ENCODE data around the gene IL20RA.
"Not testable (repeated sequence)": the region's sequence is repeated elsewhere in the genome, so short reads cannot be mapped to it uniquely, and the experiment has no call there.

The IL20RA gene

DNA sequence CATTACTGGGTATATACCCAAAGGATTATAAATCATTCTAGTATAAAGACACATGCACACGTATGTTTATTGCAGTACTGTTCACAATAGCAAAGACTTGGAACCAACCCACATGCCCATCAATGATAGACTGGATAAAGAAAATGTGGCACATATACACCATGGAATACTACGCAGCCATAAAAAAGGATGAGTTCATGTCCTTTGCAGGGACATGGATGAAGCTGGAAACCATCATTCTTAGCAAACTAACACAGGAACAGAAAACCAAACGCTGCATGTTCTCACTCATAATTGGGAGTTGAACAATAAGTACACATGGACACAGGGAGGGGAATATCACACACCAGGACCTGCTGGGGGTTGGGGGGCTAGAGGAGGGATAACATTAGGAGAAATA lies 31.0 kb upstream of the IL20RA start:
- H3K27me3 ChIP-seq (ENCODE audit: control insufficient read depth, insufficient read depth, low read length); H3K27ac ChIP-seq (ENCODE audit: low read depth, low read length); H3K4me3 ChIP-seq (ENCODE audit: low read length); H3K4me1 ChIP-seq (ENCODE audit: control insufficient read depth, insufficient read depth, low read length); H3K36me3 ChIP-seq (ENCODE audit: control insufficient read depth, insufficient read depth, low read length); H3K9ac ChIP-seq (ENCODE audit: low read length): not testable (repeated sequence)

DNA sequence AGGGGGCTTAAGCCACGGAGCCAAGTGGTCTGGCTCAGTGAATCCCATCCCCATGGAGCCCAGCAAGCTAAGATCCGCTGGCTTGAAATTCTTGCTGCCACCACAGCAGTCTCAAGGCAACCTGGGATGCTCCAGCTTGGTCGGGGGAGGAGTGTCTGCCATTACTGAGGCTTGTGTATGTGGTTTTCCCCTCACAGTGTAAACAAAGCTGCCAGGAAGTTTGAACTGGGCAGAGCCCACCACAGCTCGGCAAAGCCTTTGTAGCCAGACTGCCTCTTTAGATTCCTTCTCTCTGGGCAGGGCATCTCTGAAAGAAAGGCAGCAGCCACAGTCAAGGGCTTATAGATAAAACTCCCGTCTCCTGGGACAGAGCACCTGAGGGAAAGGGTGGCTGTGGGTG lies 25.5 kb upstream of the IL20RA start:
- Histone ChIP-seq H3K4me3 (ENCODE audit: low read length) (no peak overlapping the region), H3K36me3 (ENCODE audit: control insufficient read depth, insufficient read depth, low read length) (no peaks in the 10 kb centered on the region), H3K27ac (ENCODE audit: low read depth, low read length) (no peak overlapping the region), H3K27me3 (ENCODE audit: control insufficient read depth, insufficient read depth, low read length) (no peaks in the 10 kb centered on the region), H3K9ac (ENCODE audit: low read length) (no peak overlapping the region), H3K4me1 (ENCODE audit: control insufficient read depth, insufficient read depth, low read length) (no peaks in the 10 kb centered on the region)

DNA sequence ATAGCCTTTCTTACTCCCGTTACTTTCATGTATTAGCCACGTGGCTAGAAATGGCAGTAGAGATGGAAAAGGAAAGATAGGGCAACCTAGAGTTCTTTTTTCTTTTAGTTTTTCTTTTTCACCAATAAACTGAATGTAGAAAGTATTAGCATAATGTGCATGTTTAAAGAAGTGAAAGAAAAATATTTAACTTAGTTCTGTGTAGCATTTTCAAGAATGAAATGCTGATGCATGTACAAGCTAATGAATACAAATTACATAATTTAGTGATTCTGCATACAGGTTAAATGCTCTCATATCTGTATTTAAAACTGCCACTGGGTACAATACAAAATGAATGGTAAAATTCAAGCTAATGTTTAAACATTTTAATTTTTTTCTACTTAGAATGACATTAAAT lies 22.6 kb upstream of the IL20RA start:
- no peaks in the 10 kb centered on the region for H3K36me3 ChIP-seq (ENCODE audit: control insufficient read depth, insufficient read depth, low read length)
- H3K27ac ChIP-seq (ENCODE audit: low read depth, low read length) = no peak overlapping the region
- H3K4me1 ChIP-seq (ENCODE audit: control insufficient read depth, insufficient read depth, low read length) = no peaks in the 10 kb centered on the region
- no peak overlapping the region for H3K9ac ChIP-seq (ENCODE audit: low read length)
- no peaks in the 10 kb centered on the region for H3K27me3 ChIP-seq (ENCODE audit: control insufficient read depth, insufficient read depth, low read length)
- H3K4me3 ChIP-seq (ENCODE audit: low read length) = no peak overlapping the region

DNA sequence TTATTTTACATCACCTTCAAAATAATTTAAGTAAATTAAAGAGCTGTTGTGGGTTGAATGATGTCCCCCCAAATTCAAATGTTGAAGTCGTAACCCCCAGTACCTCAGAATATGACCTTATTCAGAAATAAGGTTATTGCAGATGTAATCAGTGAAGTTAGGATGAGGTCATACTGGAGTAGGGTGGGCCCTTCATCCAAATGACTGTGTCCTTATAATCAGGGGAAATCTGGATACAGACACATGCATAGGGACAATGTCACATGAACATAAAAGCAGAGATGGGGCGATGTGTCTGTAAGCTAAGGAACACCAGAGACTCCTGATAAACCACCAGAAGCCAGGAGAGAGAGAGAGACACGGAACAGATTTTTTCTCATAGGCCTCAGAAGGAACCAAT lies 13.3 kb upstream of the IL20RA start:
- Histone ChIP-seq H3K9ac (ENCODE audit: low read length) (no peak overlapping the region), H3K27me3 (ENCODE audit: control insufficient read depth, insufficient read depth, low read length) (no peaks in the 10 kb centered on the region), H3K4me1 (ENCODE audit: control insufficient read depth, insufficient read depth, low read length) (peaks cover 8% of the 10 kb centered on the region), H3K27ac (ENCODE audit: low read depth, low read length) (no peak overlapping the region), H3K4me3 (ENCODE audit: low read length) (no peak overlapping the region), H3K36me3 (ENCODE audit: control insufficient read depth, insufficient read depth, low read length) (no peaks in the 10 kb centered on the region)

DNA sequence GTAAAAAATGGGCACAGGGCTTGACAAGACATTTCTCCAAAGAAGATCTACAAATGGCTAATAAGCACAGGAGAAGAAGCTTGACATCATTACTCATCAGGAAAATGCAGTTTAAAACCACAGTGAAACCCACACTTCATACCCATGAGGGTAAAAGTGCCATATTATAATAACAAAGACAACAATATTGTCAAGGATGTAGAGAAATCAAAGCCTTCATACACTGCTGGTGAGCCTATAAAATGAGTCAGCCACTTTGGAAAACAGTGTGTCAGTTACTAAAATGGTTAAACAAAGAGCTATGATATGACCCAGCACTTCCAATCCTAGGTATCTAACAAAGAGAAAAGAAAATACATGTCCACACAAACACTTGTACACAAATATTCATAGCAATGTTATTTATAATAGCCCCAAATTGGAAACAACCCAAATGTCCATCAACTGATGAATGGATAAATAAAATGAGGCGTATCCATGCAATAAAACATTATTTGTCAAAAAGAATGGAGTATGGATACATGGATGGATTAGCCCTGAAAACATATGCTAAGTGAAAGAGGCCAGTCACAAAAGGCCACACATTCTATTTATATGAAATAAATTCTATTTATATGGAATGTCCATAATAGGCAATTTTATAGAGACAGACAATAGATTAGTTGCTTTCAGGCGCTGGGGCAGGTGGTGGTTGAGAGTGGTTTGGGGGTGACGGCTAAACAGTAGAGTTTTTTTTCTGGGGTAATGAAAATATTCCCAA lies 11.5 kb upstream of the IL20RA start:
- Histone ChIP-seq H3K4me3 (ENCODE audit: low read length) (no peak overlapping the region), H3K36me3 (ENCODE audit: control insufficient read depth, insufficient read depth, low read length) (no peaks in the 10 kb centered on the region), H3K4me1 (ENCODE audit: control insufficient read depth, insufficient read depth, low read length) (peaks cover 8% of the 10 kb centered on the region), H3K27me3 (ENCODE audit: control insufficient read depth, insufficient read depth, low read length) (no peaks in the 10 kb centered on the region), H3K9ac (ENCODE audit: low read length) (no peak overlapping the region), H3K27ac (ENCODE audit: low read depth, low read length) (no peak overlapping the region)

DNA sequence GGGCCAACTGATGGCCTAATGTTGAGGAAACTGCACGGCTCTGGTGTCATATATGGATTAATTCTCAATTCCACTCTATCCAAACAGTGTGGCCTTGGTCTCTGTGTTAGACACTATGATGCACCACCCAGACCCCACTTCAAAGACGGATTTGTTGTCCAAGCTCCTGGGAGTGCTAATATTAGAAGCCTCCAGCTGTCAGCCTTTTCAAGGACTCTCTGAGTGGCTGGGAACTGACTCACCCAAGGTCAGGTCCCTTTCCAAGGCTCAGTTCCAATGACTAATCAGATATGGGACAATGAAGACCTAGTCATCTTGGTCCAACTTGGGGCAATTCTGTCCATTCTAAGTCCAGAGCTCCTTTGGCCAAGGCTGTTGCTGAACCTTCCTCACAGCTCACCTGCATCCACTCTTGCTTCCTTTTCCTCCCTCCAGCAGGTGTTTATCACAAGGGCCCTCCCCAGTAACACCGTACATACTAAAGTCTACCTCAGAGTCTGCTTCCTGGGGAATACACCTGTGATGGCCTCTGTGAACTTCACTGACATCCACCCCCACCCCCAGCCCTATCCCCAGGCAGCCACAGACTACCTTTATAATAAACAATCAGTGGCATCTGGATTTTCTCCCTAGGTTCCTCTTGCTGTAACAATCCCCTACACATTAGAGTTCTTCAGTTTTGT lies 7.2 kb upstream of the IL20RA start:
- no peak overlapping the region for H3K9ac ChIP-seq (ENCODE audit: low read length)
- H3K4me1 ChIP-seq (ENCODE audit: control insufficient read depth, insufficient read depth, low read length) = no peaks in the 10 kb centered on the region
- H3K36me3 ChIP-seq (ENCODE audit: control insufficient read depth, insufficient read depth, low read length) = no peaks in the 10 kb centered on the region
- H3K27me3 ChIP-seq (ENCODE audit: control insufficient read depth, insufficient read depth, low read length) = no peaks in the 10 kb centered on the region
- H3K4me3 ChIP-seq (ENCODE audit: low read length) = no peak overlapping the region
- no peak overlapping the region for H3K27ac ChIP-seq (ENCODE audit: low read depth, low read length)

DNA sequence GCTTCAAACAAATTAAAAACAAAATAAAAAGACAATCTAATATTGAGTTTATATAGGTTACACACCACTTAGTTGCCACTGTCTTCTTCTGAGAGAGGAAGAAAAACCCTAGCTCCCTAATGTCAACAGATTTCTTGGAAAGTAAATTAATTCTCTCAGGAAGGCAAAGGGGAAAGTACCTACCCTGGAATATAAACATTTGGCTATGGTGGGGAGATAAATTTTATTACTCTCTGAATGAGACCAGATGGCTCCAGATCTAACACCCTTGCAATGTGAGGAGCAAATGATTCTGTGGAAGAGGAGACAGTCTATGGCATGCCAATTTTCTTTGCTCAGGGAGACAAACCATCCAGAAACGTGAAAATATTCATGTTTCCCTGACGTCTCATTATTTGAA lies 4.3 kb upstream of the IL20RA start:
- Histone ChIP-seq H3K27ac (ENCODE audit: low read depth, low read length) (no peak overlapping the region), H3K4me1 (ENCODE audit: control insufficient read depth, insufficient read depth, low read length) (no peaks in the 10 kb centered on the region), H3K36me3 (ENCODE audit: control insufficient read depth, insufficient read depth, low read length) (no peaks in the 10 kb centered on the region), H3K4me3 (ENCODE audit: low read length) (no peak overlapping the region), H3K9ac (ENCODE audit: low read length) (no peak overlapping the region), H3K27me3 (ENCODE audit: control insufficient read depth, insufficient read depth, low read length) (peaks cover 3% of the 10 kb centered on the region)

DNA sequence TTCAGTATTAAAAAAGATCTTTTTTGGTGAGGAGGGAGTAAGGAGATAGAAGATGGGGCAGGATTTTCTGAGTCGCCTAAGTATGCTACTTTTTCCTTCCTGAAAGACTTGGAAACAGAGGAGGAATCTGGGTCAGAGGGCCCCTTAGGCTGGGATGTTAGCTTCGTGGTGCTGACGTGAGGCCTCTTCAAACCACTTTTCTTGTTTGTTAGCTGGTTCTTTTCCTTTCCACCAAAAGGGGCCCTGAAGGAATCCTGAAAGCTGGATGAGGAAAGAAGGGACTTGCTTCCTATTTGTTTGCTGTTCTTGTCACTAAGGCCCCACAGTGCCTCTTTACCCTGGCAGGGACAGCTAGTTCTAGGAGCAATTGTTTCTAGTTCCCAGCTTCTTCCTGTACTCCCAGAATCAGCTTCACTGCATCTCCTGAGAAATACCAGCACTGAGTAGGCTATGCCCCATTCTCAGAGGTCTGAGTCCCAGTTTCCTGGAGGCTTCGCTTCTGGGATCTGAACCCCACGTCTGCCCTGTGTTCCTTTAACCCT lies 2.2 kb upstream of the IL20RA start:
- H3K9ac ChIP-seq (ENCODE audit: low read length) = no peak overlapping the region
- H3K4me3 ChIP-seq (ENCODE audit: low read length) = no peak overlapping the region
- H3K4me1 ChIP-seq (ENCODE audit: control insufficient read depth, insufficient read depth, low read length) = no peaks in the 10 kb centered on the region
- no peaks in the 10 kb centered on the region for H3K36me3 ChIP-seq (ENCODE audit: control insufficient read depth, insufficient read depth, low read length)
- H3K27me3 ChIP-seq (ENCODE audit: control insufficient read depth, insufficient read depth, low read length) = peaks cover 3% of the 10 kb centered on the region
- H3K27ac ChIP-seq (ENCODE audit: low read depth, low read length) = no peak overlapping the region

DNA sequence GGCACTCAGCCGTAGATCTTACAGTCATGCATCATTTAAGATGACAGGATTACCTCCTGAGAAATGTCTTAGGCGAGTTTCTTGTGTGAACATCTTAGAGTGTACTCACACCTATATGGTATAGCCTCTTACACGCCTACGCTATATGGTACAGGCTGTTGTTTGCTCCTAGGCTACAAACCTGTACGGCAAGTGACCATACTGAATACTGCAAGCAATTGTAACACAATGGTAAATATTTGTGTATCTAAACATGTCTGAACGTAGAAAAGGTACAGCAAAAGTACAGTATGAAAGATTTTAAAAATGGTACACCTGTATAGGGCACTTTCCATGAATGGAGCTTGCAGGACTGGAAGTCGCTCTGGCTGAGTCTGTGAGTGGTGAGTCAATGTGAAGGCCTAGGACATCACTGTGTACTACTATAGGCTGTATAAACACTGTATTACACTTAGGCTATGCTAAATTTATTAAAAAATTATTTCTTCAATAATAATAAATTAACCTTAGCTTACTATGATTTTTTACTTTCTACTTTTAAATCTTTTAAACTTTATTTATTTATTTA lies 541 bp upstream of the IL20RA start:
- H3K27me3 ChIP-seq (ENCODE audit: control insufficient read depth, insufficient read depth, low read length) = peaks cover 3% of the 10 kb centered on the region
- H3K4me3 ChIP-seq (ENCODE audit: low read length) = peak overlapping the region; percentile 77
- H3K36me3 ChIP-seq (ENCODE audit: control insufficient read depth, insufficient read depth, low read length) = no peaks in the 10 kb centered on the region
- no peak overlapping the region for H3K27ac ChIP-seq (ENCODE audit: low read depth, low read length)
- no peak overlapping the region for H3K9ac ChIP-seq (ENCODE audit: low read length)
- H3K4me1 ChIP-seq (ENCODE audit: control insufficient read depth, insufficient read depth, low read length) = no peaks in the 10 kb centered on the region

DNA sequence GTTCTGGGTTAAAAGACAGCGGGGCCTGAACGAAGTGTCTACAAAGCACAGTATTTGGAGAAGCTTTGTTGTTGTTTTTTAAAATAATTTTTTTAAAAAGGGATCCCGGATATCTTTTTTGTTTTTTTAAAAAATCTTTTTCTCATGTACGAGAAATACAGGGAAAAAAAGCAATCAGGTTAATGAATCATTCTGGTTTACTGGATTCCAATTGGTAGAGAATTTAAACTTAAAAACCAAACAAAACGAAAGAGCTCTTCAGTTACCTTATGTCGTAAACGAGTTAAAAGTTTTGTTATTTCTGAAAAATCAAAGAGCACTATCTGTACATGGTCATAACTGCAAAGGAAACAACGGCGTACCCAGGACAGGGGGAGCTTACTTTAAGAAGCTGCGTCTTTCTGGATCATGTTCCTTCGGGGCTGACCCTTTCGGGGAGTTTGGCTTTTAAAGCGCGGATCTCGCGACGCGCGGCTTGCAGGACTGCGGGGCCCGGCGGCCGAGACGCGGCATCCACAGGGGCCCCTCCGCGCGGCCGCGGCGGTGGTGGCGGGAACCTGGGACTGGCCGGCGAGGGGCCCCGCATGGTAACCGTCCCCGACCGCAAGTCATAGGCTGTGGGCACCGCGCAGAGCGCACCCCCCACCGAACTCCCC lies 927 bp downstream of the IL20RA start:
- H3K27me3 ChIP-seq (ENCODE audit: control insufficient read depth, insufficient read depth, low read length) = peaks cover 3% of the 10 kb centered on the region
- H3K27ac ChIP-seq (ENCODE audit: low read depth, low read length) = no peak overlapping the region
- peak overlapping the region; percentile 77 for H3K4me3 ChIP-seq (ENCODE audit: low read length)
- no peaks in the 10 kb centered on the region for H3K4me1 ChIP-seq (ENCODE audit: control insufficient read depth, insufficient read depth, low read length)
- no peaks in the 10 kb centered on the region for H3K36me3 ChIP-seq (ENCODE audit: control insufficient read depth, insufficient read depth, low read length)
- H3K9ac ChIP-seq (ENCODE audit: low read length) = peak overlapping the region; percentile 12

DNA sequence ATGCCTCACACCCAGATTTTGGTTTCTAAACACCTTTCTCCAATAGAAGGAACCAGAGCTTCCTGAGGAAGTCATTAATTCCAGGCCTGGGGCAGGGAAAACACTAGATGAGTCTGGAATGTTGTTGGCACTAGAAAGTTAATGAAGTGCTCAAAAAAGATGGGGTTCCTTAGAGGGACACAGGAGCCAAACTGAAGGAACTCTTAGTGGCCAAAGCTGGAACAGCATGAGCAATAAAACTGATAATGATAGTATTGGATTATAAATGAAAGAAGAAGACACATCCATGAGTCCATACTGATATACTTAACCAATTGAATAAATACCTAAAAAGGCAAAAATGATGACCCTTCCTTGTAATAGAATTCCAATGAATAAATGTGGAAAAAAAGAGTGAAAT lies 4.4 kb downstream of the IL20RA start:
- no peak overlapping the region for H3K9ac ChIP-seq (ENCODE audit: low read length)
- no peaks in the 10 kb centered on the region for H3K4me1 ChIP-seq (ENCODE audit: control insufficient read depth, insufficient read depth, low read length)
- peaks cover 3% of the 10 kb centered on the region for H3K27me3 ChIP-seq (ENCODE audit: control insufficient read depth, insufficient read depth, low read length)

DNA sequence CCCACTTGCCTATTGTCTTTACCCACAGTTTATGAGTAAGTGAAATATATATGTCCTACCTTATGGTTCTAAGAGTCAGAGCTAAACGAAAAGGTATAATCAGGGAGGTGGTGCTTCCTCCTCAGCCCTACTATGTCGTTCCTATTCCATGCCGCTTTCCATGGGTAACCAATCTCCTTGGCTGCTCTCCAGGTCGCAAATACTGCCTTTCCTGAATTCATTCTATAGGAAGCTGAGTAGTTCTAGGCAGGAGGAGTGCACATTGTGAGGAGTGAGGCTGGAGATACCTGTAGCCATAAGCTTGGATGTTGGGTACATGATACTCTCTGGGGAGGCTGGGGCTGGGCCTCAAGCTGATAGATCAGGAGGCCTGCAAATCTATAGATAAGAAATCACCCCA lies 5.8 kb downstream of the IL20RA start:
- H3K36me3 ChIP-seq (ENCODE audit: control insufficient read depth, insufficient read depth, low read length) = no peaks in the 10 kb centered on the region
- H3K27me3 ChIP-seq (ENCODE audit: control insufficient read depth, insufficient read depth, low read length) = no peaks in the 10 kb centered on the region
- no peaks in the 10 kb centered on the region for H3K4me1 ChIP-seq (ENCODE audit: control insufficient read depth, insufficient read depth, low read length)
- no peak overlapping the region for H3K4me3 ChIP-seq (ENCODE audit: low read length)
- no peak overlapping the region for H3K27ac ChIP-seq (ENCODE audit: low read depth, low read length)
- no peak overlapping the region for H3K9ac ChIP-seq (ENCODE audit: low read length)

More for the DNA sequence above, 4.4 kb downstream of the IL20RA start:
- Histone ChIP-seq H3K27ac (ENCODE audit: low read depth, low read length) (no peak overlapping the region), H3K4me3 (ENCODE audit: low read length) (no peak overlapping the region), H3K36me3 (ENCODE audit: control insufficient read depth, insufficient read depth, low read length) (no peaks in the 10 kb centered on the region)
